Rectal smooth muscle tissue (tissue), 1 donor: ENCODE results near the gene ERBB4.
"Not testable (repeated sequence)": the region's sequence is repeated elsewhere in the genome, so short reads cannot be mapped to it uniquely, and the experiment has no call there.

Source experiments
- H3K27ac ChIP-seq: one replicate; pipeline ENCODE4 v1.7.0; 2013; ENCODE audit warnings: low read depth, low read length, inconsistent platforms
- H3K27me3 ChIP-seq: one replicate; pipeline ENCODE4 v1.7.0; 2013; ENCODE audit warnings: low read length; ENCODE audit not compliant: control insufficient read depth, insufficient read depth
- H3K36me3 ChIP-seq: one replicate; pipeline ENCODE4 v1.7.0; 2013; ENCODE audit warnings: low read length; ENCODE audit not compliant: control insufficient read depth, insufficient read depth
- H3K4me1 ChIP-seq: one replicate; pipeline ENCODE4 v1.7.0; 2013; ENCODE audit warnings: low read length; ENCODE audit not compliant: control insufficient read depth, insufficient read depth
- H3K4me3 ChIP-seq: one replicate; pipeline ENCODE4 v1.7.0; 2013; ENCODE audit warnings: low read length
- H3K9ac ChIP-seq: one replicate; pipeline ENCODE4 v1.7.0; 2013; ENCODE audit warnings: low read length

Gene ERBB4

DNA sequence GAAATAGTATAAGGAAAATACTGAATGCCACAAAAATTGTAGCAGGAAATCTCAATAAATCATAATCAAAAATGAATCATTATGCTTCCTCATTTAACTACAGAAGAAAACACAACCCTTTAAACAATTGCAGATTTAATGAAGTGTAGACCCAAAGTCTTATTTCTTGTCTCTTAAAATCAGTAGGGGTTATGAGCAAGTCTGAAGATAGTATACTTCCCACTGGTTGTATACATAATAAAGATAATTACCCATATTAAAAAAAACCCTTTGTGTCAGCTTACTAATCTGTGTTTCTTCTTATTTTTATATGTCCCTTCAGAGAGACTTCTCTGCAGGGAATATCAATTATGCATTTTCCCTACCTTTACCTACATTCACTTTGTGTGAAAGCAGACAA is 504.7 kb downstream of the ERBB4 start:
- Histone ChIP-seq H3K4me1 (no peaks in the 10 kb centered on the region), H3K27ac (no peak overlapping the region), H3K36me3 (no peaks in the 10 kb centered on the region), H3K4me3 (no peak overlapping the region), H3K9ac (no peak overlapping the region), H3K27me3 (no peaks in the 10 kb centered on the region)

- no peak overlapping the region for H3K9ac ChIP-seq
- no peaks in the 10 kb centered on the region for H3K36me3 ChIP-seq
- H3K27ac ChIP-seq: no peak overlapping the region
- H3K4me1 ChIP-seq: no peaks in the 10 kb centered on the region
- H3K4me3 ChIP-seq: no peak overlapping the region
- H3K27me3 ChIP-seq: no peaks in the 10 kb centered on the region
These were observed 505.9 kb downstream of the ERBB4 start for GRCh38 chr2:212032536-212033219.

DNA sequence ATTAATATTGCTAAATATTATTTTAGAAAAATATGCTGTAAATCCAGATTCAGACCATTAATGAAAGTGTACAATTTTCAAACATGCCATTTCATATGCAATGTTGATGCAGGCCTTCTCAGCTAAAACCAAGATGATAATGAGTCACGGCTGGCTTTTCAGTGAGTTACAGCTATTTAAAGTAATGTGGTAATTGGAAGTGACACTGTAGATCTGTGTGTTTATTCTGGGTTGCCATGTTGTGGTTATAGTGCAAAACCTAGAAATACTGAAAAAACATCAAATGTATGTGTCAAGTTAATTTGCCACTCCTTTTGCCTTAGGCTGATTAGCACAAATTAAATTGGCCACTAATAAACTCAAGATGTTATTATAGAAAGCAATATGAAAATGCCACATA is 506.6 kb downstream of the ERBB4 start:
- no peak overlapping the region for H3K9ac ChIP-seq
- no peak overlapping the region for H3K4me3 ChIP-seq

DNA sequence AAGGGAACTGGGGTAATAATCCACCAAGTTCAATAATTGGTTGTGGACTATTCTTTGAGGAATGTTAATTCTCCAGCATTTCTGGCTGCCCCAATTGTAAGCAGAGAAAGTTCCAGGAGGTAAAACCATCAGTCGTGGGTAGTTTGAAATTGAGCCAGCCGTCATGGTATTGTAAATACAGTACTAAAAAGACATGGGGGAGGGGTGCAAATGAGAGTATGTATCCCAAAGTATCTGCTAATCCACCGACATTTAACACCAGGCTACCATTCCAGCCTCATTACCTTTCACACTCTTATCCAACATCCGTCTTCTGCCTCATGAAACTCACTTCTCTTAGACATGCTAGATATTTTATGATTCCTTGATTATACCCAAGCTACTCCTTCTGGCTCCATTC is 507.9 kb downstream of the ERBB4 start:
- no peaks in the 10 kb centered on the region for H3K27me3 ChIP-seq
- H3K4me3 ChIP-seq: no peak overlapping the region

More for the DNA sequence above, 506.6 kb downstream of the ERBB4 start:
- H3K4me1 ChIP-seq: no peaks in the 10 kb centered on the region
- H3K27me3 ChIP-seq: no peaks in the 10 kb centered on the region
- no peak overlapping the region for H3K27ac ChIP-seq
- H3K36me3 ChIP-seq: no peaks in the 10 kb centered on the region

GRCh38 chr2:212028798-212029394 is 509.7 kb downstream of the ERBB4 start:
- Histone ChIP-seq H3K9ac (no peak overlapping the region), H3K36me3 (no peaks in the 10 kb centered on the region), H3K4me1 (no peaks in the 10 kb centered on the region), H3K27me3 (no peaks in the 10 kb centered on the region), H3K27ac (no peak overlapping the region), H3K4me3 (no peak overlapping the region)

More for the DNA sequence above, 507.9 kb downstream of the ERBB4 start:
- Histone ChIP-seq H3K36me3 (no peaks in the 10 kb centered on the region), H3K9ac (no peak overlapping the region), H3K4me1 (no peaks in the 10 kb centered on the region), H3K27ac (no peak overlapping the region)

GRCh38 chr2:212027681-212028628 is 510.6 kb downstream of the ERBB4 start:
- Histone ChIP-seq H3K27ac (no peak overlapping the region), H3K27me3 (no peaks in the 10 kb centered on the region), H3K9ac (no peak overlapping the region), H3K4me1 (no peaks in the 10 kb centered on the region), H3K36me3 (no peaks in the 10 kb centered on the region), H3K4me3 (no peak overlapping the region)

GRCh38 chr2:212024040-212024439 is 514.6 kb downstream of the ERBB4 start:
- H3K4me1 ChIP-seq: no peaks in the 10 kb centered on the region
- H3K9ac ChIP-seq: no peak overlapping the region
- H3K27me3 ChIP-seq: no peaks in the 10 kb centered on the region
- H3K36me3 ChIP-seq: no peaks in the 10 kb centered on the region
- H3K4me3 ChIP-seq: no peak overlapping the region
- H3K27ac ChIP-seq: no peak overlapping the region

GRCh38 chr2:212022966-212023365 is 515.6 kb downstream of the ERBB4 start:
- Histone ChIP-seq H3K36me3 (no peaks in the 10 kb centered on the region), H3K9ac (no peak overlapping the region), H3K27ac (no peak overlapping the region), H3K4me3 (no peak overlapping the region), H3K27me3 (no peaks in the 10 kb centered on the region), H3K4me1 (no peaks in the 10 kb centered on the region)

- H3K27me3 ChIP-seq: no peaks in the 10 kb centered on the region
- H3K4me1 ChIP-seq: no peaks in the 10 kb centered on the region
- no peak overlapping the region for H3K4me3 ChIP-seq
- H3K9ac ChIP-seq: no peak overlapping the region
- H3K27ac ChIP-seq: no peak overlapping the region
- H3K36me3 ChIP-seq: no peaks in the 10 kb centered on the region
These were observed 516.7 kb downstream of the ERBB4 start for GRCh38 chr2:212021947-212022346.

DNA sequence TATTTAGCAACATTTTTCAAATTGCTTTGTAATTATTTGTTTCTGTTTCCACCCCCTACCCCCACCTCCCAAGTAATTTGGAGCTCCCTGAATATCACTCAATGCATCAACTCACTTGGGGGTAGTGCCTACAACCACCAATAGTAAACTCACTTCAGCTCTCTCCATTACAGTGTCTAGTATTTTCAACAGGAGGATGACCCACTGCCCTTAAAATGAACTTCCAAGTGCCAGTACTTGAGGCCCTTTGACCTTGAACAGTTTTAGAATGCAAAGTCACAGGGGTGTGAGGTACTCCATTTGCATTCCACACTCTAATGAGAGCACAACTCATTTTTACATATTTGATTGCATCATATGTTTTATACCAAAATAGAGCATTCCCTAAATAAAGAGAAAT is 523.0 kb downstream of the ERBB4 start:
- no peaks in the 10 kb centered on the region for H3K36me3 ChIP-seq

GRCh38 chr2:212013626-212014025 is 525.0 kb downstream of the ERBB4 start:
- Histone ChIP-seq H3K9ac (no peak overlapping the region), H3K36me3 (no peaks in the 10 kb centered on the region), H3K27ac (no peak overlapping the region), H3K4me1 (no peaks in the 10 kb centered on the region), H3K27me3 (no peaks in the 10 kb centered on the region), H3K4me3 (no peak overlapping the region)

More for the DNA sequence above, 523.0 kb downstream of the ERBB4 start:
- Histone ChIP-seq H3K9ac (no peak overlapping the region), H3K4me1 (no peaks in the 10 kb centered on the region), H3K27me3 (no peaks in the 10 kb centered on the region), H3K4me3 (no peak overlapping the region), H3K27ac (no peak overlapping the region)

DNA sequence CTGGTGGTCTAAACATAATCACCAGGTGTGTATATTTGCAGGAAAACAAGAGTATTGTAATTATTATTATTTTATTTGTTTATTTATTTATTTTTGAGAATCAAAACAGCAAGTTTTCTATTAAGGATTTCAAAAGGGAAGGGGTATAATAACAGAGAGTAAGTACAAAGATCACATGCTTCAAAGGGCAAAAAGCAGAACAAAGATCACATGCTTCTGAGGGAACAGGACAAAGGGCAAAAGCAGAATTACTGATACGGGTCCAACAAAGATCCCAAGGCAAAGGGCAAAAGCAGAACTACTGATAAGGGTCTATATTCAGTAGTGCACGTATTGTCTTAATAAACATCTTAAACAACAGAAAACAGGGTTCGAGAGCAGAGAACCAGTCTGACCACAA is 528.3 kb downstream of the ERBB4 start:
- not testable (repeated sequence) for H3K9ac ChIP-seq, H3K36me3 ChIP-seq, H3K27me3 ChIP-seq, H3K4me1 ChIP-seq, H3K4me3 ChIP-seq, H3K27ac ChIP-seq
